ENCODE measurements around the gene CEMIP. TPM values are rescaled to one million over a fixed set of nuclear protein-coding genes. Genes with fewer than 3 reads are reported as not detected.

CEMIP gene
- total RNA-seq, 1 experiment from 2014 or later: 3.1 TPM

GRCh38 chr15:80840182-80841130, 61.3 kb downstream of the CEMIP start:
- H3K27me3 ChIP-seq (ENCODE audit: low read length): no peaks in the 10 kb centered on the region
- intact Hi-C loops (cut with micrococcal nuclease): no loop called here
- no peaks in the 10 kb centered on the region for H3K9me2 ChIP-seq (replicated peaks; ENCODE audit: low read length)
- no TSS peak for BruUV-seq (replicated peaks)
- H3K79me2 ChIP-seq (ENCODE audit: low read length): no peaks in the 10 kb centered on the region
- ATAC-seq (no peak), DNase-seq (no peak)
- H3K4me3 ChIP-seq (ENCODE audit: low read length): no peak overlapping the region
- H3F3A ChIP-seq (ENCODE audit: low read length, unreplicated experiment): no peaks in the 10 kb centered on the region
- H3K9ac ChIP-seq (ENCODE audit: low read length): no peak overlapping the region
- H4K20me1 ChIP-seq (ENCODE audit: low read length): no peaks in the 10 kb centered on the region
- ChIA-PET POLR2A (ENCODE audit: unreplicated experiment) (no interaction called here), CTCF (no interaction called here)
- no peaks in the 10 kb centered on the region for H3K9me3 ChIP-seq (ENCODE audit: low read length)
- no peak for TF ChIP-seq EZH2phosphoT487 (IDR thresholded peaks at IDR 0.05; ENCODE audit: borderline replicate concordance, low read length)
- TF ChIP-seq CTCF (conservative IDR thresholded peaks at IDR 0.05; ENCODE audit: low read depth, low read length): no peak
- no peak for TF ChIP-seq EZH2 (IDR thresholded peaks at IDR 0.05; ENCODE audit: low read length, unreplicated experiment)
- peaks cover 64% of the 10 kb centered on the region for H3K4me1 ChIP-seq (ENCODE audit: insufficient read depth, low read length)
- H3K36me3 ChIP-seq (ENCODE audit: low read depth, low read length): no peaks in the 10 kb centered on the region
- no peak overlapping the region for H2AFZ ChIP-seq (ENCODE audit: low read length)
- H3K4me2 ChIP-seq (ENCODE audit: low read length): no peak overlapping the region
- peak overlapping the region; percentile 89 for H3K27ac ChIP-seq (ENCODE audit: low read length)

- H3K9me2 ChIP-seq (replicated peaks; ENCODE audit: low read length): no peaks in the 10 kb centered on the region
- ATAC-seq (0 out of 2 replicates have a peak, but pooled peaks have one; percentile 6), DNase-seq (no peak)
- ChIA-PET CTCF (no interaction called here), POLR2A (ENCODE audit: unreplicated experiment) (interaction anchor here (0.5 kb wide), 1 partner anchor 322 kb away, joined by 4 read pairs; no protein-coding TSS in a partner anchor)
- BruUV-seq (replicated peaks): no TSS peak
- no peak overlapping the region for H2AFZ ChIP-seq (ENCODE audit: low read length)
- no peak overlapping the region for H3K4me3 ChIP-seq (ENCODE audit: low read length)
- no peaks in the 10 kb centered on the region for H3F3A ChIP-seq (ENCODE audit: low read length, unreplicated experiment)
- peak overlapping the region; percentile 39 for H3K9ac ChIP-seq (ENCODE audit: low read length)
- intact Hi-C loops (cut with micrococcal nuclease): no loop called here
- H3K36me3 ChIP-seq (ENCODE audit: low read depth, low read length): no peaks in the 10 kb centered on the region
- H3K9me3 ChIP-seq (ENCODE audit: low read length): no peaks in the 10 kb centered on the region
- peaks cover 75% of the 10 kb centered on the region for H3K4me1 ChIP-seq (ENCODE audit: insufficient read depth, low read length)
- H3K27me3 ChIP-seq (ENCODE audit: low read length): no peaks in the 10 kb centered on the region
- TF ChIP-seq EZH2phosphoT487 (IDR thresholded peaks at IDR 0.05; ENCODE audit: borderline replicate concordance, low read length) (no peak), CTCF (conservative IDR thresholded peaks at IDR 0.05; ENCODE audit: low read depth, low read length) (no peak), EZH2 (IDR thresholded peaks at IDR 0.05; ENCODE audit: low read length, unreplicated experiment) (no peak)
- no peaks in the 10 kb centered on the region for H4K20me1 ChIP-seq (ENCODE audit: low read length)
- peak overlapping the region; percentile 53 for H3K4me2 ChIP-seq (ENCODE audit: low read length)
- no peaks in the 10 kb centered on the region for H3K79me2 ChIP-seq (ENCODE audit: low read length)
- peak overlapping the region; percentile 89 for H3K27ac ChIP-seq (ENCODE audit: low read length)
Observed at GRCh38 chr15:80841541-80841940, 62.4 kb downstream of the CEMIP start.

Measured in PC-3 (cell line).